EH (cell line): ENCODE measurements around the gene WHRN.

ENCODE experiments used
- DNase-seq: peaks from one replicate; pipeline ENCODE4 v3.0.0-alpha.2; 2015; ENCODE audit warnings: low read depth

Gene WHRN

DNA sequence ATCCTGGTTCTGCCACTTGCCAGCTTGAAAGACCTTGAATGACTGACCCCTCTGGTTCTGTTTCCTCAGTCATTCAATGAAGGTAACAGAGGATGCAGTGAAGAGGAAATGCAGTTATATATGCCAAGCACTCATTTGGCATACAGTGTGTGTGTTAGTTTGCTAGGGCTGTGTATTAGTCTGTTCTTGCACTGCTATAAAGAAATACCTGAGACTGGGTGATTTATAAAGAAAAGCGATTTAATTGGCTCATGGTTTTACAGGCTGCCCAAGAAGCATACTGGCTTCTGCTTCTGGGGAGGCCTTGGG is 8.6 kb upstream of the WHRN start:
- no peak for DNase-seq

DNA sequence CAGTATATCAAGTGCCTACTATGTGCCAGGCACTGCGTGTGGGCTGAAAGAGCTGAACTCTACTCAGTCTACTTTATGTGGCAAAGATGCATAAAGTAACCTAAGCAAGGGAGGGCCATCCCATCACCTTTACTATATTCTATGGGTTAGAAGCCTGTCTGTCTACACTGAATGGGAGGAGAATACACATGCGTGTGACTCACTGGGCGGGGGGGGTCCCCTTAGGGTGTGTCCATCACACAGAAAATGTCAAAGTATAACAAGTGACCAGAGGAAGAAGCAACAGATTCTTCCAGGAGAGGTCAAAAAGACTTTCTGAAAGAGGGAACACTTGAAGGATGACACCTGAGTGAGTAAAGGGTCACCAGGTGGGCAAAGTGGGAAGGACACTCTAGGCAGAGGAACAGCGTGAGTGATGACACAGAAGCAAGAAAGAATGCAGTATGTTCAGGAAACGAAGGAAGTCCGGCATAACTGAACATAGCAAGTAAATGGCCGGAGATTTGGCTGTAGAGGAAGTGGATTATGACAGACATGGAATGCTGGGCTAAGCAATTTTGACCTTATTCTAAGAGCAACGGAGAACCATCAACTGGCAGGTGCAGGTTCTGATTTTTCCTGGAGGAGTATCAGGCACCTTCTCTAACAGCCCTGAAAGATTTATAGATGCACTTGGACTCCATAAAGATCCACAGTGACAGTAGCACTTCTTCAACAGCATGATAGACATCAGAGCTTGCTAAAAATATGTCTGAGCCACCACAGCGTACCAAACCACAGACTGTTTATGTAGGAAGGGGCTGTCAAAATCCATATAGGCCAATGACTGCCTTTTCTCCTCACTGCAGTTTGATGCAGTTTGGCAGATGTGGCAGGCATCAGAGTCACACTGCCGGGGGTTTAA is 8.0 kb upstream of the WHRN start:
- DNase-seq: no peak

DNA sequence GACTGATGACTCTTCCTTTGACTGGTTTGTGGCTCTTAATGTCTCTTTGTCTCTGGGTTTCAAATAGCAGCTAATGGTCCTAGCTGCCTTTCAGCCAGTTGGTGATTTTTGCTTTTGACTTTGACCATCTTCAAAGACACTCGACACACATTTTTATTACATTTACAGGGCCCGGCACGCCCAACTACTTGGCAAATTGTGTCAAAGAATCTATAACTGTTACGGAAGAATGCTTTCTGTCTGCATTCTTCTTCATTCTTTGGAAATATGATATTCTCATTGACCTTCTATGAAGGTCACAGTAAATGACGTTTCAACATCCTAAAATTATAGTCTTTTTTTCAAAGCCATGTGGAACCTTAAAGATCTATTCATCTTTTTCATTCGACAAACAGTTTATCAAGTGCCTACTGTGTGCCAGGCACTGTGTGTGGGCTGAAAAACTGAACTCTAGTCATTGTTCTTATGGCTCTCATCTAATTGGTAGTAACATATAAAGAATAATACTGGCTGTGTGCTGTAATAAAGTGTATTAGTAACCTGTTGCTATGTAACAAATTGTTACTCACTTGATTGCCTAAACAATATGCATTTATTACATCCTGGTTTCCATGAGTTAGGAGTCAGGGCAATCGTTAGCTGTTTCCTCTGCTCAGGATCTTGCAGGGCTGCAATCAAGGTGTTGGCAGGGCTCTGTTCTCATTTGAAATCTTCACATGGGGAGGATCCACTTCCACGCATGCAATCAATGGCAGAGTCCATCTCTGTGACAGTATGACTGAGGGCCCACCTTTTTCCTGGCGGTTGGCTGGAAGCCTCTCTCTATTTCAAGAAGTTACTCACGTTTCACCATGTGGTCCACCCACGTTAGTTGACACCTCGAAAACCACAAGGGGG is 7.0 kb upstream of the WHRN start:
- DNase-seq: no peak

DNA sequence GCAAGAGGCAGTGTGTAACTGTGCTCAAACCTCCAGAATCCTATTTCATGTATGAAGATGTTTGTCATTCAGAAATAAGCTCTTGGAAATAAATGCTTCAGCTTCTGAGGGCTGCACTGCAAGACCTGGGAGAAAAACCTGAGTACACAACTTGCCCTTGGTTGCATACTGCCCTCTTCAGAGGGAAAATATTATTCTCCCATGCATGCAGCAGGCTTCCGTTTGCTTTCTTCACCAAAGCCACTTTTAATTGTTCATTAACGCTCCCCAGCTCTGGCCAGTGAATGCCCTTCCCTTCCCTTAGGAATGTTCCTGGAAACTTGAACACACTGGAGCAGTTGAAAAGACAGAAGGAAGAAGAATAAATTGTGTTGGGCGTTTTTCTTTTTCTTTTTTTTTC is 2.5 kb upstream of the WHRN start:
- DNase-seq: peak; percentile 25

DNA sequence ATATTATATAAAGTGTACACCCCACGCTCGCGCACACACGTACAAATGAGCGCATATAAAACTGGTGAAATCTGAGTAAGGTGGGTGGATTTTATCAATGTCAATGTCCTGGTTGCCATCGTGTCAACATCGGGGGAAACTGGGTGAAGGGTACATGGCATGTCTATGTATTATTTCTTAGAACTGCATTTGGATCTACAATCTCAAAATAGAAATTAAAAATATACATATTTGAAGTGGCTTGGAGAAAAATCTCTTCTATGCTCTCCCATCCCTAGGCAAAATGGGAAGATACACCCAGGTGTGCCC is 763 bp upstream of the WHRN start:
- no peak for DNase-seq

DNA sequence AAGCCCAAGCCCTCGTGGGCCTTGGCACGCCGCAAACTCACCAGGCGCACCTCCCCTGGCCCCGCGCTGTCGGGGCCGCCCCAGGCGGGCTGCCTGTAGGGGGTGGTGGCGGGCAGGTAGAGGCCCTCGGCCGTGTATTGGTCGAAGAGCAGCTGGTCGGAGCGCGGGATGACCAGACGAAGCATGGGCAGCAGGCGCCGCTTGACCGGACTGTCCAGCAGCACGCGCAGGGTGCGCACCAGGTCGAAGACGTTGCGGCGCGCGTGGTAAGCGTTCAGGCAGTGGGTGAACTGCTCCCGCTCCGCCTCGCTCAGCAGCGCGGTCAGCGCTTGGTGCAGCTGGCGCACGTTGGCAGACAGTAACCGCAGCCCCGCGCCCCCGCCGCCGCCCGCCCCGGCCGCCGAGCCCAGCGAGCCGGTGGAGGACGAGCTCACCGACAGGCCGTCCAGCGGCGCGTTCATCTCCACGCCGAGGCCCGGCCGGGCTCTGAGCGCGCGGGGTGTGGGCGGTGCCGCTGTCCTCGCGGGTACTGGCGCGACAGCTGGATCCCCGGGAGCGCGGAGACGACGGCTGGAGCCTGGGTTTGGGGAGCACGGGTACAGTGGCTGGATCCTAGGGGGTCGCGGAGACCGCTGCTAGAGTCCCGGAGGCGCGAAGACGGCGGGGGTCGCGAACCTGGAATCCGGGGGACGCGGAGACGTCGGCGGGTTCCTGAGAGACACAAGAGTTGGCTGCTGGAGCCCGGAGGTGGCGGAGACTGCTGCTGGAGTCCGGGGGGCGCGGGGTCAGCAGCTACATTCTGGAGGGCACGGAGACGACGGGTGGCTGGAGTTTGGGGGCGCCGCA is 709 bp downstream of the WHRN start:
- peak; percentile 39 for DNase-seq

DNA sequence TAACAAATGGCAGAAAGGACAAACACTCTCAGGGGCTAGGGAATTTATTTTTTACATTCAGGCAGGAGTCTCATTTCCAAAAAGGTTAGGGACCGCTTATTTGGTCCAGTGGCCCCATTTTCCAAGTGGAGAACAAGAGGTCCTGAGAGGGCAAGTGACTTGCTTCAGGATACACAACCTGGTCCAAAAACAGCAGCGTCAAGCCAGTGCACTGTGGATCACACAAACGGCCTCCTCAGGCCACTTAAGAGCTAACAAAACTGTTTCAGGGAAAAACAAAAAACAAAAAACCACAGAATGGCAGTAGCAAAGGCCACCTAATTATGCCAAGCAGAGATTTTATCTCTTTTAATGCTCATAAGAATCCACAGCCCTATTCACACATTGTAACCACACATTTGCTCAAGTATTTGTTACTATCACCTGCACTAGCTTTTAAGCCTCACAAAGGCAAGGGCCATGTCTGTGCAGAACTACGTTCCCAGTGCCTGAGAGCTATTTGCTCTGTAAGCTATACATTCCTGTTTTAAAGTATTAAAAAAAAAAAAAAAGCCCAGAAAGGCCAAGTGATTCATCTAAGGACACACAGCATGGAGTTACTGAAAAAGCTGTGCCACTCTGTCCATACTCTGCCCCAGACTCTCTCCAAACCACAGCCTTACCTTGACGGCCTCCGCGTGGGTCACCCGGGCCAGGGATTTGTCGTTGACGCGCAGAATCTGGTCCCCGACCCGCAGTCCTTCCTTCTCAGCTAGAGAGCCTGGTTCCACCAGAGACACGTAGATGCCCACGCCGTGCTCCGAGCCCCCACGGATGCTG is 1.5 kb downstream of the WHRN start:
- DNase-seq: no peak

DNA sequence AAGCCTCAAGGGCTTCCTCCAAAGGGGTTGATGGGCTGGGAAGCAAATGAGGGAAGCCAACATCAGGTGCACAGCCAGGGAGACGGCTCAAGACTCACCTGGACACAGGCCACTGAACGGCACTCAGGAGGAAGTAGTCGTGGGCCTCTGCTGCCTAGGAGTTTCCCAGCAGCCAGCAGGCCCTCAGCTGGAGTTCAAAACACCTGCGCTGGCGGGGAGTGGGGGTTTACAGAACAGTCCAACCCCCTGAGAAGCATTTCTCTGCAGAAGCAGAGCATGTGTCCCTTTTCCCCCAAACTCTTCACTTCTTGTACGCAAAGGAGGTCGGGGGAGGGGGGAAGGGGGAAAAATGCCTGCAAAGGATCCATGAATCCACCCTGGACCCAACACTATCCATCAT is 2.3 kb downstream of the WHRN start:
- no peak for DNase-seq

DNA sequence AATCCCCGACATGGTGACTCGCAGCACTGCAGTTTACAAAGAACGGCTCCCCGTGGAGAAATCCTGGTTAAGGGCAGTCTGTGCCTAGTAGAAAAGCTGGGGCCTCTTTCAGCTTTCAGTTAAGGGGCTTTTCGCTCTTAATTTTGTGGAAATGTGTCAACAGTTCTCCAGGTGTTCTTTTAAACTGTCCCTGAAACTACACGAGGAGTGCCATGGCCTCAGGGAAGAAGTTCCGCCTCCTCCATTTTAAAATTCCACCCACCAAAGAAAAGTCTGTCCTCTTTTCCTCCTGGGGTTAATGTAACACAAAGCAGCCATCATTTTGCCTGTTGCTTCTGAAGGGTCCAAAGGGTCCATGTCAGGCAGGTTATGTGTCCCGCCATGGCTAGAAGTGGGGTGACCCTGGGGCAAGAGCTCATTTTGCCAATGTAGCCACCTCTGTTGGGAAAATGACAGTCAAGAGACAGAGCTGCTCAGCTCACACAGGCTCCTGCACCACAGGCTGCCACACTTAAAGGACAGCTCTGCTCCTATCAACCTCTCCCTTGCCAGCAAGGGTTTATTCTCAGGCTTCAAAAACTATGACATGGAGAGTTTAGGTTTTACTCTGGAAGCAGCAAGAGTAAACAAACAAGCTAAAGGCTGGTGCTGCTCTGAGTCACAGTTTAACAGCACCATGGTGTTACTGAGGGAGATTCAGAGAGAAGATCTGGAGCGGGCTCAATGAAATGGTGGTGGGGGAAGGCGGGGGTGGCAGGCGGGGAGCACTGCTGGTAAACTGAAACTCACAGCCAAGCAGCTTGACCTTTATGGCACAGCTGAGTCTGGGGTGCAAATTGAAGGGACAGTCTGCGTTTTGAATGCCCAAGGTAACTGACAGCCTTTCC is 3.2 kb downstream of the WHRN start:
- DNase-seq: peak; percentile 73

DNA sequence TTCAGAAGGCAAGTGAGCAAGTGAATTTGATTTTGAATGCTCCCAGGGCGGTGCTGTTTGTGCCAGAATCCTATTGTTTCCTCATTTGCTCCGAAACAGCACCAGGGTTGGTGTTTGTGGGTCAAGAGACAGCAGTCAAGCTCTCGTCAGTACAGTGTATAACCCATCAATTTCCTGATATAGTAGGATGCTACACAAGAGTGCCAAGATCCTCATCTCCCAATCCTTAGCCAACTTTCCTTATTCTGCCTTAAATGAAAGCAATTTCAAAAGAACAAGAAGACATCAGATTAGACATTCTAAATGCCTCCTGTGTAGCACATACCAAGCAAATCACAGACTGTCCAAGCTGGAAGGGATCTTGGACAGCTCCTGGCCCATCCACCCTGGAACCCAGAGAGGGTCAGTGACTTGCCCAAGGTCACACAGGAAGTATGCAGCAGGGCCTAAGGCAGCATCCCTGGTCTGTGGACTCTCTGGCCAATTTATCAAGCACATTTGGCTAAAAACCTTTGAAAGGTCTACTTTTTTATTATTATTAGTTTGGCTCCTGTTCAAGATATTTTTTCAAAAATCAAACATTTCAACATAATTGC is 4.5 kb downstream of the WHRN start:
- DNase-seq: no peak

DNA sequence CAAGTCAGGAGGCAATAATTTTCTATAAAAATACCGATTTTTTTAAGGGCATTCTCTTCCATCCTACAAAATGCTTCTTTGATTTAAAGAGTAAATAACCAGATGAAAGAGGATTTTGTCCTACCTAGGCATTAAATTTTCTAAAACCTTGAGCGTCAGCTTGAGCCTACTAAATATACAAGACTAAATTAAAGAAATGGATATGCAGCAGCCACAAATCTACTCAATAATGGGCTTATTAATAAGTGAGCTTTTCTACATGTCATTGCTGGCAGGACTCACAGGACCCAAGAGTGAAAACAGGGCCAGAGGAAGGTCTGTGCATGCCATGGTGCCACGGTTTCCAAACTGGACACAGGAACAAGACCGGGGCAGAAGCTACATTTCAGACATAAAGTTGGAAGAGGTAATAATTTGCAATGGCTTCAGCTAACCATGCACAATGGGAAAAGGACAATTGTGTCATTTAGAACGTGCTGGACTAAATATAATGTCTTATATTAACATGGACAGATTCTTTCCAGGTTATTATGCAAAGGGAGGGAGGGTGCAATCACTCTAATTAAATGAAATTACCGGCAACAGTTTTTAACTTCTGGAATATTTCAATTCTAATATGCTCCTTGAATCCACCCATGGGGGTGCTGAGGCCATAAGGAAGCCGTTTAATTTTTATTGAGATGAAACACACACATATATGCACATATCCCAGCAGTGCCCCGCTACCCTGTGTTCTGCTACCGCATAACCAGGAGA is 5.2 kb downstream of the WHRN start:
- no peak for DNase-seq

DNA sequence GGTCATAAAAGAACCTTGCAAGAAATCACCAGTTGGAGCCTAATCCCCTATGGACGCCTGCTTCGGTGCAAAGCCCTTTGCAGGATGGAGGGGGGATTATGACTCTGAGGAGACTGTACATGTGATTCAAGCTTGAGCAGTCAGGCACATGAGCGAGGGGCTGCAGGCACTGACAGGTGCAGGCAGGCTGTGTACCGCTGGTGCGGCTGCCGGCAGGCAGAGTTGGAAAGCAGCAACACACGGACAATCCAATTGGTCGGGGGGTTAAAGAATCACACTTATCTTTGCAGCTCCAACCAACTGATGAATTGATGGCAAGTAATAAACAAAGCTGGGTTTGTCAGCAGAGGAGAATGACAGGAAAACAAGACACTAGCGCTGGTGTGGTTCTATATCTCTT is 5.7 kb downstream of the WHRN start:
- DNase-seq: no peak

DNA sequence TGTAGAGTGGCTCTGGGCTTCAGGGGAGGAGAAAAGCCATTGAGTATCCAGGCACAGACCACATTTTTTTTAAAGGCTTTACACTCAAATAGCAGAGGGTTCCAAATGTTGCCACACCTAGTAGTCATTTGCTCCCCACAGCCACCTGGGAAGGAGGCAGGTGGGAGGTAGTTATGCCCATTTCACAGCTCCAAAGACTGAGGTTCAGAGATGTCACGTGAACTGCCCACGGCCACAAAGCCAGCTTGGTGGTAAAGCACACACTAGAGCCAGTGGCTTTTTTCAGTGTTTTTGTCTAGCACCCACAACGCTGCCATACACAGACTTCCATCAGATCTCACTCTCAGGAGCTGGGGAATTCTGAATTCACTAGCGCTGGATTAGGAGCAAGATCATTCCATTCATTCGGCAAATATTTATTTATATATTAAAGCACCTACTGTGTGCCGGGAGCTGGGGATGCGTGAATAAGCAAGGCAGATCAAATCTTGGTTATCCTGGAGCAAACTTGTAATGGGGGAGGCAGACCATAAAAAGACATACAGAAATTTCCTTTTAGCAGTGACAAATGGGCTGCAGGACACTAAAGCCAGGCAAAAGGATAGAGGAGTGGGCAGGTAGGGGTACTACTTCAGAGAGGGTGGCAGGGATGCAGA is 7.4 kb downstream of the WHRN start:
- no peak for DNase-seq

DNA sequence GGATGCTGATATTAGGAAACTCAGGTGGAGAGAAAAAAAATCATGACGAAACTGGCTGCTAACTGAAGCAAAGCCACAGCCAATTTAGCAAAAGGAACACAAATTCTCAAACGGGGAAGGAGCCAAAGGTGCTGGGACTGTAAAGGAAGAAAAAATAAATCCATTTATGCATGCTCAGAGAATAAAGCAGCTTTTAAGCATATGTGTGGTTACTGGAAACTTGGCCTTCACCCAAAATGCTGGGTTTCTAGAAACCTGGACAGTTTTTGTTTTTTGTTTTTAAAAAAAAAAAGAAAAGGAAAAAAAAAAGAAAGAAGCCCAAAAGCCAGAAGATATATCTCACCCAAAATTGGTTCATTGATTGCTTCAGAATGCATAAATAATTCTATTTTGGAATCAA is 8.0 kb downstream of the WHRN start:
- DNase-seq: no peak

DNA sequence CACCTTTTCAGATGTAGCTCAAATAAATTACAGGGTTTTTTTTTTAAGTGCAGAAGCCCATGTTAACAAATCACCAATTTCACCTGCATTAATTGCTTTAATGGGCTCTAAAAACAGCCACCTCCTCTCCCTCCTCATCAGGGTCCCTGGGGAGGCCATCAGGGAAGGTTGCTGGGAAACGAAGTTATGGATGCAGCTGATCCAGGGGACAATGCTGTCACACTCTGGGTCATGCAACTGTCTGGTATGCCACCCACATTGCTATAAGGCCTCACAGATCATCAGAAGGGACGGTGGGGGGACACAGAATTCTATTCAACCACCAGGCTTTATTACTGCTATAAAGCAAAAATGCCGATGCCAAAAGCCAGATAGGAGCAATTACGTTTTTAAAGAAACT is 9.3 kb downstream of the WHRN start:
- DNase-seq: no peak

DNA sequence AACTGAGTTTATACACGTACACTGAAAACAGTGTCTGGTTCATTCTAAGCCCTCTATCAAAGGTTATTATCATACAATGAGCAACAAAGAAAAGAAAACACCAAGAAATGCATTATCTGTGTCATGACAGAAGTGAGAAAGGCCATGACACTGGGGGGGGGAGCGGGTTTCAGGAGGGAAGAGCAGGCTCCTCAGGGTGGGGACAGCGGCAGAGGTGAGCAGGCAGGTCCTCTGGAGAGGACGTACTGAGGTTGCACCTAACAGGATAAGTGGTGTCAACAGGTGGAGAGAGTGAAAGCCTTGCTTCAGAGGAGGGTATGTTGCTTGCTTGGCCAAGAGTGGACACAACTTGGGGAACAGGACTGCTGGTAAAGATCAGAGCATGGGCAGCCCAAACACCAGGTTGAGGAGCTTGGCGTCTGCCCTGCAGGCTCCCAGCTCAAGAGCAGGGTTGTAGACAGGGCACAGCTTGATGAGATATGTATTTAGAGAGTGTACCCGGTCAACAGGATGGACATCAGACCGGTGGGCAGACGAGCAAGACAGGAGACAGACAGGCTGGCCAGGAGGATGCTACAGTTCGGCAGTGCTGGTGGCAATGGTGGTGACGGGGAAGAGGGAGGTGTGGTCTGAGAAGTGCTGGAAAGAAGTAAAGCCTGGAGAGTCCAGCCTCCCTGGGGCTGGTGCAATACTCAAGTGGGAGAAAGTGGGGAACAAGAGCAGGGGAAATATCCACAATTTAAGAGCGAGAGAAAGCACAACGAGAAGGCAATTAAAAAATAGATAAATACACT is 10.3 kb downstream of the WHRN start:
- no peak for DNase-seq

DNA sequence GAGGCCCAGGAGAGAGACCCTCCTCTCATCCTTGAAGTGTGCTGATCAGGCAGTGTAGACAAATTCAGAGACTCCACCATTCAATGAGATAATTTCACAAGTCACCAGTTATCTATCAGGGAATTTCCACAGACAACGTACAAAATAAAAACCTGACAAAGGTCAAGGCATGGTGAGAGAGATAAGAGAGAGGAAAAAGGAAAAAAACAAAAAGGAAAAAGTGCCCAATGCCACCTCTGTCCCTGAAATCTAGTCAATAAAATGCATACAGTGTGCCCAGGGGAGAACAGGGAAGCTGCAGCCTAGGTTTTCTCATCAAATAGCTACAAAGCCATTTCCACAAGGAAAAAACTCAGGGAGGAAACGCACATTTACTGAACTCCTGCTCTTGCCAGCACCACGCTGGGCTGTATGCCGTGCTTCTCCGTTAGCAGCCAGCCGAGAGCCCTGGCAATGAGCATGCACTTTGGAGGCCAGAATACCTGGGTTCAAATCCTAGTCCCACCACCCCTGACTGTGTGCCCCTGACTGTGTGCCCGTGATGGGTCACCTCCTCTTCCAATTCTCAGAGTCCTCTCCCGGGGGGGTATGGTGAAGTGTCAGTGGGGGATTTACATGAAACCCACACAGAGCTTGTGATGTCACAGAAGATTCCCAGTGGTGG is 11.6 kb downstream of the WHRN start:
- DNase-seq: no peak

DNA sequence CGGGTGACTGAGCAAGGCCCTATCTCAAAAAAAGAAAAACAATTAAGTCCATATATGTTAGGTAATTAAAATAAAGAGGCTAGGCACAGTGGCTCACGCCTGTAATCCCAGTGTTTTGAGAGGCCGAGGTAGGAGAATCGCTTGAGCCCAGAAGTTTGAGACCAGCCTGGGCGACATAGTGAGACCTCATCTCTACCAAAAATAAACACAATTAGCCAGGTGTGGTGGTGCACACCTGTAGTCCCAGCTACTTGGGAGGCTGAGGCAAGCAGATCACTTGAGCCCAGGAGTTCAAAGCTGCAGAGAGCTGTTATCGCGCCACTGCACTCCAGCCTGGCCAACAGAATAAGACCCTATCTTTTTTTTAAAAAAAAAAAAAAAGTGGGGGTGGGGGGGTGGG is 12.3 kb downstream of the WHRN start:
- DNase-seq: no peak
